Adrenal gland (tissue), 12 donors: Measurements from ENCODE around the gene RASA3. TPM values are rescaled to one million over a fixed set of nuclear protein-coding genes. Genes with fewer than 3 reads are reported as not detected.
A peak's percentile ranks its signal among the peaks of the same experiment; 100 is the strongest.

Source experiments
- DNase-seq, 7 donors: peaks; one replicate each; pipeline ENCODE4 v3.0.0-alpha.2; 2019 to 2020
- H3K27ac ChIP-seq, 5 donors: fragments of 200-600 bp; sonication (generic) in 4 of 5; 1 replicate in 3 of 5; 2 replicates in 2 of 5; pipeline versions ENCODE4 v1.5.1 to v1.8.0; 2016 to 2020; ENCODE audit warnings: mild to moderate bottlenecking in 1 of 5
- H3K27me3 ChIP-seq: fragments of 200-600 bp; 2 replicates; pipeline ENCODE4 v1.8.0; 2021
- H3K36me3 ChIP-seq, 2 donors: fragments of 200-600 bp; replicated peaks in 1 of 2; 1 replicate in 1 of 2; 2 replicates in 1 of 2; pipeline versions ENCODE4 v1.5.1 to v1.8.0; 2018 to 2022
- H3K4me1 ChIP-seq, 2 donors: fragments of 200-600 bp; replicated peaks in 1 of 2; 1 replicate in 1 of 2; 2 replicates in 1 of 2; pipeline versions ENCODE4 v1.5.1 to v1.8.0; 2018 to 2021
- H3K4me3 ChIP-seq, 4 donors: fragments of 200-600 bp; sonication (generic) in 3 of 4; one replicate each; pipeline ENCODE4 v1.5.1; 2016 to 2018
- H3K9me3 ChIP-seq, 3 donors: fragments of 200-600 bp; sonication (generic) in 1 of 3; replicated peaks in 1 of 3; 1 replicate in 2 of 3; 2 replicates in 1 of 3; pipeline versions ENCODE4 v1.5.1 to v1.8.0; 2016 to 2021
- CTCF ChIP-seq, 6 experiments: fragments of 450-650 bp in 4 of 6; fragments of 200-600 bp in 2 of 6; sonication (generic) in 1 of 6; IDR thresholded peaks; 1 replicate in 5 of 6; 2 replicates in 1 of 6; pipeline versions ENCODE4 v1.5.1 to v1.8.0; 2016 to 2021; ENCODE audit warnings: antibody characterized with exemption in 6 of 6, mild to moderate bottlenecking in 2 of 6, moderate library complexity in 1 of 6
- POLR2A ChIP-seq, 2 donors: fragments of 450-650 bp; IDR thresholded peaks; one replicate each; pipeline ENCODE4 v1.6.1; 2017; ENCODE audit warnings: antibody characterized with exemption in 2 of 2, mild to moderate bottlenecking in 2 of 2, moderate library complexity in 1 of 2
- WGBS, 4 donors: extraction: QIAGEN DNeasy Blood & Tissue Kit in 2 of 4; methylation state at CpG; one replicate each; pipeline versions ENCODE4 v1.1.5 to v1.1.7; 2013 to 2017; 5-methylcytosine and 5-hydroxymethylcytosine counted together
- intact Hi-C, 2 donors: fragments of 100-400 bp; cut with DNase I; formaldehyde crosslinking; loops; one replicate each; pipeline versions ENCODE4 v1.14.1 to v1.15.0; 2022 to 2023
- polyA plus RNA-seq, 3 donors: library from polyadenylated mRNA; stranded (reverse); fragments of 200-250 nt in 2 of 3; fragments of 350-450 nt in 1 of 3; fragmentation: Illumina TruSeq in 1 of 3; extraction: RNeasy Lipid Tissue Mini Kit (QIAGEN cat#74804) in 1 of 3; gene quantifications; one replicate each; pipeline ENCODE4 v1.2.3, GENCODE V29; 2013 to 2014
- total RNA-seq, 9 donors: library from RNA; depleted of rRNA in 4 of 9; stranded (reverse); fragments of >200 nt in 4 of 9; fragments of 120-200 nt in 1 of 9; fragmentation: NEBNext Ultra II Directional in 1 of 9; extraction: Animal tissue kit (Norgen Biotek cat#: 25700) in 1 of 9; gene quantifications; one replicate each; pipeline versions ENCODE4 v1.1.0 to v1.2.4, GENCODE V29; 2013 to 2023
- donor health status: healthy with polysubstance abuse.
- donor health status: Bipolar disorder and iron deficiency.
- donor health status: DM: yes; HTN: yes; CAD: no.
- donor health status: DM: no; HTN: no; CAD: no.
- donor health status: DM: no; HTN: no; CAD: no.
- donor health status: DM: yes; HTN: yes; CAD: no.

The RASA3 gene
- total and polyA plus RNA-seq, 12 donors: 2.2 to 11.7 (median 7.3) TPM

- TF ChIP-seq CTCF (IDR thresholded peaks at IDR 0.05) (no peak), POLR2A (IDR thresholded peaks at IDR 0.05) (peak in 1 of 2 donors; percentile 68)
- 1 to 16% (median 9%) methylated on average over 15 to 25 of the region's 25 CpGs for WGBS, 4 donors
- intact Hi-C loops: no loop called here
- Histone ChIP-seq H3K9me3 (no peaks in the 10 kb centered on the region), H3K36me3 (no peaks in the 10 kb centered on the region), H3K27ac (peak overlapping the region; percentile 74 to 98 (median 95)), H3K27me3 (no peaks in the 10 kb centered on the region), H3K4me3 (peak overlapping the region in 2 of 4 donors; percentile 12 to 38), H3K4me1 (peaks cover 34 to 62% of the 10 kb centered on the region in 2 donors)
- DNase-seq: peak; percentile 81 to 93 (median 92)
These were observed 67.1 kb downstream of the RASA3 start for GRCh38 chr13:114065141-114065925.

- TF ChIP-seq CTCF (IDR thresholded peaks at IDR 0.05): no peak
- TF ChIP-seq POLR2A (IDR thresholded peaks at IDR 0.05): no peak
- H3K27ac ChIP-seq: peak overlapping the region; percentile 74 to 98 (median 95)
- intact Hi-C loops: no loop called here
- 6 to 12% (median 9%) methylated on average over 11 to 20 of the region's 20 CpGs for WGBS, 4 donors
- peaks cover 34 to 62% of the 10 kb centered on the region in 2 donors for H3K4me1 ChIP-seq
- H3K9me3 ChIP-seq: no peaks in the 10 kb centered on the region
- no peaks in the 10 kb centered on the region for H3K27me3 ChIP-seq
- peak; percentile 41 to 74 (median 54) for DNase-seq
- H3K36me3 ChIP-seq: no peaks in the 10 kb centered on the region
- peak overlapping the region in 2 of 4 donors; percentile 12 to 38 for H3K4me3 ChIP-seq
These were observed 67.8 kb downstream of the RASA3 start for GRCh38 chr13:114064450-114065140.

GRCh38 chr13:114063545-114064449, 68.6 kb downstream of the RASA3 start:
- TF ChIP-seq CTCF (IDR thresholded peaks at IDR 0.05): no peak
- peak in 1 of 2 donors; percentile 23 for TF ChIP-seq POLR2A (IDR thresholded peaks at IDR 0.05)
- no peaks in the 10 kb centered on the region for H3K27me3 ChIP-seq
- peak overlapping the region in 2 of 4 donors; percentile 12 to 38 for H3K4me3 ChIP-seq
- intact Hi-C loops: no loop called here
- peak overlapping the region; percentile 74 to 98 (median 95) for H3K27ac ChIP-seq
- H3K36me3 ChIP-seq: no peaks in the 10 kb centered on the region
- 44 to 60% (median 46%) methylated on average over 17 to 22 of the region's 22 CpGs for WGBS, 4 donors
- H3K9me3 ChIP-seq: no peaks in the 10 kb centered on the region
- DNase-seq: peak in 6 of 7 donors; percentile 61 to 85 (median 71)
- H3K4me1 ChIP-seq: peaks cover 30 to 58% of the 10 kb centered on the region in 2 donors
